Brain microvascular endothelial cell (primary cell): Measurements from ENCODE around the gene CLCF1.

ENCODE experiments used
- DNase-seq: peaks from one replicate; pipeline ENCODE4 v3.0.0-alpha.2; 2020
- H3K27ac ChIP-seq: fragments of 250-450 bp; sonication (Bioruptor Pico); 2 replicates; pipeline ENCODE4 v1.5.1; 2020; ENCODE audit warnings: mild to moderate bottlenecking, moderate library complexity
- H3K27me3 ChIP-seq: fragments of 250-450 bp; sonication (Bioruptor Pico); replicated peaks from 2 replicates; pipeline ENCODE4 v1.5.1; 2020; ENCODE audit warnings: mild to moderate bottlenecking
- H3K36me3 ChIP-seq: fragments of 250-450 bp; sonication (Bioruptor Pico); replicated peaks from 2 replicates; pipeline ENCODE4 v1.5.1; 2020; ENCODE audit warnings: mild to moderate bottlenecking
- H3K4me3 ChIP-seq: 2 replicates; pipeline ENCODE4 v1.5.1; 2011; ENCODE audit warnings: low read depth, mild to moderate bottlenecking, control low read depth, low read length, moderate library complexity
- in situ Hi-C: cut with HindIII; loops from 2 replicates; pipeline ENCODE4 v1.10.0; 2017; ENCODE audit warnings: low sequenced_read_pairs, low pct_ligation_motif_present
- TF ChIP-seq, protein P1 (sequence below): IDR thresholded peaks from 2 replicates; pipeline ENCODE4 v1.5.1; 2011; ENCODE audit warnings: low read depth, mild to moderate bottlenecking, moderate library complexity, low read length, control low read depth, inconsistent platforms; ENCODE audit errors: missing control alignments

CLCF1 gene

DNA sequence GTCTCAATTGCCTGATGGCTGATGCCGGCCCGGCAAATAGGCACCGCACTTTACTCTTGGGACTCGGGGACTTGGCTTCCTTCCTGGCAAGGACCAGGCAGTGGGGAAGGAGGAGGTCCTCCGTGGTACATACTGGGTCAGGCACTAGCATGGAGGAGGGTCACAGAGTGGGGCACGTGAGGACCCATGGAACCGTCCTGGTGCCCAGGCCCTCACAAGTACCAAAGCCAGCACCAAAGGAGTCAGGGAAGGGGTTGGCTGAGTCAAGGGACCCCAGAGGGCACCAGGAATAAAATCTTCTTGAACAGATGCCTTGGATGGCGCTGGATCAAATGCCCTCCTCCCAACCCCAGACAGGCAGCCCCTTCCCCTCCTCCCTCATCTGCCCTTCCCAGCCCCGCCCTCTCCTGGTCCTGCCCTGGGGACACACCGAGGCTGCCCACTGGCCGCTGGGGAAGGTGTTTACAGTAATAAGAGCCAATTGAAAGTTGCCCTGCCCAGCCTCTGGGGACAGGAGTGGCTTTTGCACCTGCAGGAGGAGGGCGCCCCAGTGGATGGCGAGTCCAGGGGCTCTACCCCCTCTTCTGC lies 36.5 kb upstream of the CLCF1 start:
- TF ChIP-seq, protein P1, sequence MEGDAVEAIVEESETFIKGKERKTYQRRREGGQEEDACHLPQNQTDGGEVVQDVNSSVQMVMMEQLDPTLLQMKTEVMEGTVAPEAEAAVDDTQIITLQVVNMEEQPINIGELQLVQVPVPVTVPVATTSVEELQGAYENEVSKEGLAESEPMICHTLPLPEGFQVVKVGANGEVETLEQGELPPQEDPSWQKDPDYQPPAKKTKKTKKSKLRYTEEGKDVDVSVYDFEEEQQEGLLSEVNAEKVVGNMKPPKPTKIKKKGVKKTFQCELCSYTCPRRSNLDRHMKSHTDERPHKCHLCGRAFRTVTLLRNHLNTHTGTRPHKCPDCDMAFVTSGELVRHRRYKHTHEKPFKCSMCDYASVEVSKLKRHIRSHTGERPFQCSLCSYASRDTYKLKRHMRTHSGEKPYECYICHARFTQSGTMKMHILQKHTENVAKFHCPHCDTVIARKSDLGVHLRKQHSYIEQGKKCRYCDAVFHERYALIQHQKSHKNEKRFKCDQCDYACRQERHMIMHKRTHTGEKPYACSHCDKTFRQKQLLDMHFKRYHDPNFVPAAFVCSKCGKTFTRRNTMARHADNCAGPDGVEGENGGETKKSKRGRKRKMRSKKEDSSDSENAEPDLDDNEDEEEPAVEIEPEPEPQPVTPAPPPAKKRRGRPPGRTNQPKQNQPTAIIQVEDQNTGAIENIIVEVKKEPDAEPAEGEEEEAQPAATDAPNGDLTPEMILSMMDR: no peak
- in situ Hi-C loops: no loop called here
- no peak overlapping the region for H3K27ac ChIP-seq
- H3K4me3 ChIP-seq: no peak overlapping the region
- DNase-seq: no peak
- peaks cover 11% of the 10 kb centered on the region for H3K27me3 ChIP-seq
- H3K36me3 ChIP-seq: no peaks in the 10 kb centered on the region

DNA sequence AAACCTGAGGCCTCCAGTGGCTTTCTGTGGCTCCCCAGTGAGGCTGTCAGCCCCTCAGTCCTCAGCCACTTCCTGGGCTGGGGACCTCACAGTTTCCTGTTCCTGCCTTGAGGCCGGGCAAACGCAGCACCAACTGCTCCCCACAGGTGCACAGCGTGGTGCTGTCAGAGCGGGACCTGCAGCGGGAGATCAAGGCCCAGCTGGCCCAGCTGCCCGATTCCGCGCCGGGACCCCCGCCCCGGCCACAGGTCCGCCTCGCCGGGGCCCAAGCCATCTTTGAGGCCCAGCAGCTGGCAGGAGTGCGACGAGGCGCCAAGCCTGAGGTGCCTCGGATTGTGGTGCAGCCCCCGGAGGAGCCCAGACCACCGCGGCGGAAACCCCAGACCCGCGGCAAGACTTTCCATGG lies 35.9 kb upstream of the CLCF1 start:
- in situ Hi-C loops: no loop called here
- TF ChIP-seq, protein P1: no peak
- H3K27me3 ChIP-seq: peaks cover 10% of the 10 kb centered on the region
- DNase-seq: no peak
- no peak overlapping the region for H3K27ac ChIP-seq
- no peaks in the 10 kb centered on the region for H3K36me3 ChIP-seq
- no peak overlapping the region for H3K4me3 ChIP-seq

DNA sequence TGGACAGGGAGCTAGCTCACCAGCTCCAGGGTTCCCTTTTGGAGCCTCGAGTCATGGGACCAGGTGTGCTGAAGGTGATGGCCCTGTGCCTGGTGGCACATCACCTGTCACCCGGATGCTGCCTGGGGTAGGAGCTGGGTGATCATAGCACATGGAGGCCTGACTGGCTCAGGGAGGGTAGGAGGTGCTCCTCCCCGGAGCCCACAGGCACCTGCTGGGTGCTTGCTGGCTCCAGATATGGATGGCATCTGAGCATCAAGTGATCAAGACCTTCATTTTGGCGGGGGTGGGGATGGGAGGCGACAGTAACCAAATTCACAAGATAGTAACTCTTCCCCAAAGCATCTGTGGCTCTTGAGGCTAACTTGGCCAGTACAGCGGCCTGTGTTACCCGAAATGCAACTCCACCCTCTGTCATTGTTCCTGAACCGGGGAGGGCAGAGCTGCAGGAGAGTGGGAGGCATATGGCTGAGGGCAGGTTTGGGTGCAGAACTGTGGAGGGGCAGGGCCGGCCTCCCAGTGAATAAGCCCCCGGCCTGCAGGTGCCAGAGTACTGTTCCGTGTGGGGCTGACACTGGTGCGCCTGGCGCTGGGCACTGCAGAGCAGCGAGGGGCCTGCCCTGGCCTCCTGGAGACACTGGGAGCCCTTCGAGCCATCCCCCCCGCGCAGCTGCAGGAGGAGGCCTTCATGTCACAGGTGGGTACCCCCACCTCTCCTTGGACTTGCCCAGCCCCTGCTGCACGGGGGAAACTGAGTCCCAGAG lies 35.2 kb upstream of the CLCF1 start:
- peaks cover 10% of the 10 kb centered on the region for H3K27me3 ChIP-seq
- TF ChIP-seq, protein P1: no peak
- H3K4me3 ChIP-seq: no peak overlapping the region
- DNase-seq: no peak
- H3K27ac ChIP-seq: no peak overlapping the region
- in situ Hi-C loops: no loop called here
- H3K36me3 ChIP-seq: no peaks in the 10 kb centered on the region

DNA sequence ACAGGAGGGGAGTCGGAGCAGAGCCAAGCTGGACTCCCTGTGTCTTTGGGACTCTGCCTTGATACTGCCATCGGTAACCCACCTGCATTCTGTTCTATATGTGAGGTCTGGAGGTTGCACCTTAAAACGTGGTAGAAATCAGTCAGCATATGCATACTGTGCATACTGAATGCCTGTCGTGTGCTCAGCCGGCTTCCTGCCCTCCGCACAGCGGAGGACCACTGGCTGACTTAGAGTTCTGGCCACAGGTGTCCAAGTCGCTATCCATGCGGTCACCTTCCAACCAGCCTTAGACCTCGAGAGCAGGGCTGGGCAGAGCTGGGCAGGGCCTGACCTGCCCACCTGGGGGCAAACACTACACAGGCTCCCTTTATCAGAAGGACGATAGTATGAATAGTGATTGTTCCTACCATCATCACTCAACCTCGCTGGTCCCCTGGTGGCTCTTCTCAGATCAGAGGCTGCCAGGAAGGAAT lies 34.3 kb upstream of the CLCF1 start:
- H3K36me3 ChIP-seq: no peaks in the 10 kb centered on the region
- DNase-seq: no peak
- no peak overlapping the region for H3K27ac ChIP-seq
- in situ Hi-C loops: no loop called here
- TF ChIP-seq, protein P1: no peak
- H3K27me3 ChIP-seq: peaks cover 10% of the 10 kb centered on the region
- H3K4me3 ChIP-seq: no peak overlapping the region

DNA sequence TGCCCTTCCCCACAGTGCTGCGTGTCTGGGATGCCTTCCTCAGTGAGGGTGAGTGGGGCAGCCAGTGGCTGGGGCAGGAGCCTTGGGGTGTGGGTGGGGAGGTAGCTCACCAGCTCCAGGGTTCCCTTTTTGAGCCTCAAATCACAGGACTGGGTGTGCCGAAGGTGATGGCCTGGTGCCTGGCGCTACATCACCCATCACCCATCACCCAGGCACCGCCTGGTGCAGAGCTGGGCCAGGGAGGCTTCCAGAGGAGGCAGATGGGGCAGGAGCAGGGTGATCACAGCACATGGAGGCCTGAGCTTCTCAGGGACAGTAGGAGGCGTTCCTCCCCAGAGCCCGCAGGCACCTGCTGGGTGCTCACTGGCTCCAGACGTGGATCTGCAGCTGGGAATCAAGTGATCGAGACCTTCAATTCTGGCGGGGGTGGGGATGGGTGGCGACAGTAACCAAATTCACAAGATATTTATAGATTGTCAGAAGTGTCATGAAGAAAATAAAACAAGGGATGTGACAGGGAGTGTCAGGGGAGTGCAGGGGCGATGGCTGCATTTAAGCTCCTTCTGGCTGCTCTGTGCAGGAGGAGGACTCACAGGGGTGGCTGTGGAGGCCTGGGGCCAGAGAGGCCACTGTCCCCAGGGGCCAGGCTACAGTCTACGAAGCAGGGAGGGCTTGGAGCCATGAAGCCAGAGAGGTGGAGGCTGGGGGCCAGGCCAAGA lies 33.7 kb upstream of the CLCF1 start:
- Histone ChIP-seq H3K27me3 (peaks cover 8% of the 10 kb centered on the region), H3K36me3 (no peaks in the 10 kb centered on the region), H3K27ac (no peak overlapping the region), H3K4me3 (no peak overlapping the region)
- DNase-seq: no peak
- in situ Hi-C loops: no loop called here
- TF ChIP-seq, protein P1: no peak
